Peyer's patch (tissue), 4 donors: ENCODE data around the gene HIBCH.

Experiments used
- POLR2A ChIP-seq, 2 donors: fragments of 450-650 bp; IDR thresholded peaks; one replicate each; pipeline ENCODE4 v1.5.1; 2017; ENCODE audit warnings: antibody characterized with exemption in 2 of 2, mild to moderate bottlenecking in 2 of 2, moderate library complexity in 2 of 2
- TF ChIP-seq, protein P1 (sequence below), 6 experiments: fragments of 450-650 bp in 4 of 6; fragments of 200-600 bp in 2 of 6; sonication (generic) in 1 of 6; IDR thresholded peaks; one replicate each; pipeline ENCODE4 v1.5.1; 2017 to 2019; ENCODE audit warnings: antibody characterized with exemption in 6 of 6, mild to moderate bottlenecking in 3 of 6, moderate library complexity in 1 of 6

DNA sequence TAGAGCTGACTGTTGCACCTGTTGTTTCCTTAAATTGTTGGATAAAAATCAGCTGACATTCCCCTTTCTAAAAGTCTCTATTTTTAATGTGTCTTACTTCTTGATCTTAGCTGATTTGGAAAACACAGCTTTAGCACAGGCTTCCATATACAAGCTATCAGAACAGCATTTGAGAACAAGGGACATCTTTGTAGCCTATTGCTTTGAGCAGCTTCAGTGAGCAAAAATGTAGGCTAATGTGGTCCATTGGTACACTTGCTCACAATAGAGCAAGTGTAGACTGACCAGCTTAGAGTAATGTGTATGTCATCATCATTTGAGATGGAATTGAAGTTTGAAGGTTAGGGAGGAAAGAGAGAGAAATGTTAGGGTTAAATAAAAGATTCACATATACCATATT is 30.7 kb upstream of the HIBCH start:
- TF ChIP-seq, protein P1, sequence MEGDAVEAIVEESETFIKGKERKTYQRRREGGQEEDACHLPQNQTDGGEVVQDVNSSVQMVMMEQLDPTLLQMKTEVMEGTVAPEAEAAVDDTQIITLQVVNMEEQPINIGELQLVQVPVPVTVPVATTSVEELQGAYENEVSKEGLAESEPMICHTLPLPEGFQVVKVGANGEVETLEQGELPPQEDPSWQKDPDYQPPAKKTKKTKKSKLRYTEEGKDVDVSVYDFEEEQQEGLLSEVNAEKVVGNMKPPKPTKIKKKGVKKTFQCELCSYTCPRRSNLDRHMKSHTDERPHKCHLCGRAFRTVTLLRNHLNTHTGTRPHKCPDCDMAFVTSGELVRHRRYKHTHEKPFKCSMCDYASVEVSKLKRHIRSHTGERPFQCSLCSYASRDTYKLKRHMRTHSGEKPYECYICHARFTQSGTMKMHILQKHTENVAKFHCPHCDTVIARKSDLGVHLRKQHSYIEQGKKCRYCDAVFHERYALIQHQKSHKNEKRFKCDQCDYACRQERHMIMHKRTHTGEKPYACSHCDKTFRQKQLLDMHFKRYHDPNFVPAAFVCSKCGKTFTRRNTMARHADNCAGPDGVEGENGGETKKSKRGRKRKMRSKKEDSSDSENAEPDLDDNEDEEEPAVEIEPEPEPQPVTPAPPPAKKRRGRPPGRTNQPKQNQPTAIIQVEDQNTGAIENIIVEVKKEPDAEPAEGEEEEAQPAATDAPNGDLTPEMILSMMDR (IDR thresholded peaks at IDR 0.05) = no peak
- TF ChIP-seq POLR2A (IDR thresholded peaks at IDR 0.05) = no peak
